ENCODE data around the gene STAG2. TPM values are rescaled to one million over a fixed set of nuclear protein-coding genes. Genes with fewer than 3 reads are reported as not detected.
A peak's percentile ranks its signal among the peaks of the same experiment; 100 is the strongest.

STAG2 gene
- total and polyA plus RNA-seq, 2 of the 13 experiments (the other 11 are each of a cell fraction or from before 2014, with no cell fraction given), result 21.0 to 50.8 TPM

DNA sequence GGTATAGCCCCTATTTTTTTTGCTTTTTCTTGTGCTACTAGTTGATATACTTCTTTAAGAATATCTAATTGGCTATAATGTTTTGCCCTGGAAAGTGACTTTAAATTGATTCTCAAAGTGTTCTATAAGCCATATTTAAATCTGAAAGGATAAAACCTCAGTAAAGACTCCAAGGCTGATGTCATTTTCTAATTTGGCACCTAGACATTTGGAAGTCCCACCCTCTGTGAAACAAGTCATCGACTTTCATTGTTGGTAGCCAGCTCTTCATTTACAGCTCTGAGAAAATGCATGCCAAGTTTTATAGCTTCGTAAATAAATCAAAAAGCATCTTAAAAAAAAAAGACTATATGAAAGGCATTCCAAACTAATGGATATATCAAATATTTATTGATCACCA, 18.0 kb upstream of the STAG2 start:
- Histone ChIP-seq H3K4me1 (ENCODE audit: insufficient read depth, low read length) (peaks cover 6% of the 10 kb centered on the region; the same call in 1 of the 2 replicates), H3K9me3 (ENCODE audit: low read length) (no peaks in the 10 kb centered on the region), H2AFZ (ENCODE audit: low read length) (no peak overlapping the region), H4K20me1 (ENCODE audit: insufficient read depth, low read length) (no peaks in the 10 kb centered on the region), H3K4me2 (ENCODE audit: low read depth, low read length) (no peak overlapping the region), H3K27ac (ENCODE audit: extremely low read length, insufficient read depth, low read length) (no peak overlapping the region), H3K4me3 (replicated peaks in 1 of 3; ENCODE audit: insufficient read depth in 1 of 3, low read depth in 2 of 3, low read length in 3 of 3) (no peak overlapping the region), H3K9ac (ENCODE audit: insufficient read depth, low read depth, low read length) (no peak overlapping the region), H3K36me3 (replicated peaks in 1 of 2; ENCODE audit: control insufficient read depth in 1 of 2, insufficient read depth in 2 of 2, low read length in 2 of 2) (no peaks in the 10 kb centered on the region), H3K79me2 (ENCODE audit: insufficient read depth, low read length) (no peaks in the 10 kb centered on the region), H3K27me3 (ENCODE audit: control insufficient read depth in 1 of 2, insufficient read depth in 2 of 2, low read length in 2 of 2) (no peaks in the 10 kb centered on the region)
- ChIA-PET POLR2A (no interaction called here), CTCF (ENCODE audit: low intra/inter-chr PET ratio, low total read pairs) (no interaction called here)
- no peak for TF ChIP-seq IKZF4 (CRISPR knock-in tag; IDR thresholded peaks at IDR 0.05; ENCODE audit: borderline replicate concordance, low read depth, not compliant biosample characterization)
- TF ChIP-seq REXO4 (CRISPR knock-in tag; IDR thresholded peaks at IDR 0.05; ENCODE audit: borderline replicate concordance), result no peak
- TF ChIP-seq THAP8 (CRISPR knock-in tag; IDR thresholded peaks at IDR 0.05; ENCODE audit: borderline replicate concordance), result no peak
- no peak for TF ChIP-seq MTA3 (CRISPR knock-in tag; IDR thresholded peaks at IDR 0.05)
- DNase-seq (ENCODE audit: low spot score) (no peak), ATAC-seq (no peak), FAIRE-seq (no peak)
- WGBS (ENCODE audit: low lambda C conversion rate), result 53% methylated on average over 2 of the region's 2 CpGs
- intact Hi-C loops (cut with micrococcal nuclease; ENCODE audit: unreplicated experiment), result no loop called here
- BruUV-seq (replicated peaks), result no TSS peak
- in situ Hi-C loops (cut with HindIII; ENCODE audit: extremely low pct_ligation_motif_present, low pct_unique_long_range_greater_than_20kb), result no loop called here

DNA sequence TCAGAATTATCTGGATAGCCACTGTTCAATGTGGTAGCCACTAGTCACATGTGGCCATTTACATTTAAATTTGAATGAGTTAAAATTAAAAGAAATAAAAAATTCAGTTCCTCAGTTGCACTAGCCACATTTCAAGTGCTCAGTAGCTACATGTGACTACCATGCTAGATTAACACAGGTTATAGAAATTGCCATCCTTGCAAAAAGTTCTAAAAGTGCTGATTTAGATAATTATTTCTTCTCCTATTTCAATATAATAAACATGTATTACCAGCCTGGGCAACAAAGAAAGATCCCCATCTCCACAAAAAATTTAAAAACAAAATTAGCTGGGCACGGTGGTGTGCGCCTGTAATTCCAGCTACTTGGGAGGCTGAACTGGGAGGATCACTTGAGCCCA, 11.7 kb upstream of the STAG2 start:
- Histone ChIP-seq H3K79me2 (ENCODE audit: insufficient read depth, low read length) (no peaks in the 10 kb centered on the region), H3K4me3 (replicated peaks in 1 of 3; ENCODE audit: insufficient read depth in 1 of 3, low read depth in 2 of 3, low read length in 3 of 3) (no peak overlapping the region), H3K27me3 (ENCODE audit: control insufficient read depth in 1 of 2, insufficient read depth in 2 of 2, low read length in 2 of 2) (no peaks in the 10 kb centered on the region), H3K4me1 (ENCODE audit: insufficient read depth, low read length) (peaks cover 25% of the 10 kb centered on the region), H4K20me1 (ENCODE audit: insufficient read depth, low read length) (no peaks in the 10 kb centered on the region), H3K9ac (ENCODE audit: insufficient read depth, low read depth, low read length) (no peak overlapping the region), H2AFZ (ENCODE audit: low read length) (no peak overlapping the region), H3K9me3 (ENCODE audit: low read length) (no peaks in the 10 kb centered on the region), H3K27ac (ENCODE audit: extremely low read length, insufficient read depth, low read length) (no peak overlapping the region), H3K4me2 (ENCODE audit: low read depth, low read length) (no peak overlapping the region), H3K36me3 (replicated peaks in 1 of 2; ENCODE audit: control insufficient read depth in 1 of 2, insufficient read depth in 2 of 2, low read length in 2 of 2) (no peaks in the 10 kb centered on the region)
- in situ Hi-C loops (cut with HindIII; ENCODE audit: extremely low pct_ligation_motif_present, low pct_unique_long_range_greater_than_20kb), result no loop called here
- WGBS (ENCODE audit: low lambda C conversion rate), result 79% methylated on average over 2 of the region's 2 CpGs
- POLR2A ChIA-PET, result no interaction called here
- FAIRE-seq, result no peak
- BruUV-seq (replicated peaks), result no TSS peak
- DNase-seq (ENCODE audit: low spot score), result no peak
- intact Hi-C loops (cut with micrococcal nuclease; ENCODE audit: unreplicated experiment), result no loop called here
- ATAC-seq, result no peak
- CTCF ChIA-PET (ENCODE audit: low intra/inter-chr PET ratio, low total read pairs), result no interaction called here
- TF ChIP-seq ZNF329 (CRISPR knock-in tag; IDR thresholded peaks at IDR 0.05; ENCODE audit: low read depth), result no peak
- no peak for TF ChIP-seq THAP9 (CRISPR knock-in tag; IDR thresholded peaks at IDR 0.05; ENCODE audit: borderline replicate concordance)
- TF ChIP-seq MAZ (IDR thresholded peaks at IDR 0.05; ENCODE audit: borderline replicate concordance, low read depth, low read length), result no peak
- TF ChIP-seq MAZ (CRISPR knock-in tag; IDR thresholded peaks at IDR 0.05; ENCODE audit: low read depth), result no peak
- TF ChIP-seq SRSF9 (IDR thresholded peaks at IDR 0.05; ENCODE audit: borderline replicate concordance, insufficient read depth, low read depth, low read length, poor library complexity, severe bottlenecking), result no peak
- no peak for TF ChIP-seq RFX5 (IDR thresholded peaks at IDR 0.05; ENCODE audit: low read depth, low read length)
- TF ChIP-seq RXRA (CRISPR knock-in tag; IDR thresholded peaks at IDR 0.05), result no peak
- TF ChIP-seq MAFK (conservative IDR thresholded peaks at IDR 0.05 in 1 of 2, IDR thresholded peaks at IDR 0.05 in 1 of 2; ENCODE audit: low read length in 2 of 2), result peak in 1 of 2 experiments; percentile 80; a peak in 2 of 4 replicates
- TF ChIP-seq AHR (CRISPR knock-in tag; IDR thresholded peaks at IDR 0.05), result no peak
- no peak for TF ChIP-seq ATF4 (CRISPR knock-in tag; IDR thresholded peaks at IDR 0.05)

All from HepG2 (cell line).